ENCODE data around the gene TMEM163. TPM values are rescaled to one million over a fixed set of nuclear protein-coding genes. Genes with fewer than 3 reads are reported as not detected.

TMEM163 gene
- total and polyA plus RNA-seq, 2 experiments from 2014 or later = 1.1 TPM

GRCh38 chr2:134441153-134441863 is 277.5 kb downstream of the TMEM163 start:
- H3K79me2 ChIP-seq = no peaks in the 10 kb centered on the region
- H3K9me2 ChIP-seq (replicated peaks; ENCODE audit: insufficient read depth) = no peaks in the 10 kb centered on the region
- H3K27ac ChIP-seq = no peak overlapping the region
- no peaks in the 10 kb centered on the region for H4K20me1 ChIP-seq (ENCODE audit: insufficient read depth, poor library complexity, severe bottlenecking)
- WGBS (ENCODE audit: low lambda C conversion rate, missing lambda C conversion rate) = 97% methylated on average over 11 of the region's 11 CpGs
- H3K4me3 ChIP-seq = no peak overlapping the region
- no peaks in the 10 kb centered on the region for H3K9me3 ChIP-seq (ENCODE audit: low read depth)
- no peak for TF ChIP-seq EZH2 (IDR thresholded peaks at IDR 0.05; ENCODE audit: borderline replicate concordance)
- TF ChIP-seq CTCF (IDR thresholded peaks at IDR 0.05; ENCODE audit: poor library complexity) = no peak
- TF ChIP-seq EZH2phosphoT487 (IDR thresholded peaks at IDR 0.05; ENCODE audit: low read depth, severe bottlenecking, unreplicated experiment) = no peak
- no peaks in the 10 kb centered on the region for H3K36me3 ChIP-seq (replicated peaks; ENCODE audit: insufficient read depth, low read depth)
- peaks cover under 1% of the 10 kb centered on the region for H3K4me1 ChIP-seq (ENCODE audit: insufficient read depth)
- no peaks in the 10 kb centered on the region for H3K27me3 ChIP-seq
- H2AFZ ChIP-seq = no peak overlapping the region
- no peak overlapping the region for H3K4me2 ChIP-seq
- DNase-seq (ENCODE audit: low spot score) = no peak

- Histone ChIP-seq H3K36me3 (replicated peaks; ENCODE audit: insufficient read depth, low read depth) (no peaks in the 10 kb centered on the region), H2AFZ (no peak overlapping the region), H4K20me1 (ENCODE audit: insufficient read depth, poor library complexity, severe bottlenecking) (no peaks in the 10 kb centered on the region), H3K4me1 (ENCODE audit: insufficient read depth) (peaks cover 8% of the 10 kb centered on the region), H3K4me2 (no peak overlapping the region), H3K27me3 (no peaks in the 10 kb centered on the region), H3K9me3 (ENCODE audit: low read depth) (no peaks in the 10 kb centered on the region), H3K79me2 (no peaks in the 10 kb centered on the region), H3K4me3 (no peak overlapping the region), H3K27ac (no peak overlapping the region), H3K9me2 (replicated peaks; ENCODE audit: insufficient read depth) (no peaks in the 10 kb centered on the region)
- TF ChIP-seq EZH2 (IDR thresholded peaks at IDR 0.05; ENCODE audit: borderline replicate concordance) (no peak), EZH2phosphoT487 (IDR thresholded peaks at IDR 0.05; ENCODE audit: low read depth, severe bottlenecking, unreplicated experiment) (no peak), CTCF (IDR thresholded peaks at IDR 0.05; ENCODE audit: poor library complexity) (no peak)
- WGBS (ENCODE audit: low lambda C conversion rate, missing lambda C conversion rate) = 95% methylated on average over 16 of the region's 16 CpGs
- DNase-seq (ENCODE audit: low spot score) = no peak
Observed at GRCh38 chr2:134440336-134440909, 278.4 kb downstream of the TMEM163 start.

GRCh38 chr2:134438371-134438770 is 280.4 kb downstream of the TMEM163 start:
- Histone ChIP-seq H3K27me3 (no peaks in the 10 kb centered on the region), H4K20me1 (ENCODE audit: insufficient read depth, poor library complexity, severe bottlenecking) (no peaks in the 10 kb centered on the region), H3K27ac (no peak overlapping the region), H3K4me2 (no peak overlapping the region), H3K79me2 (no peaks in the 10 kb centered on the region), H3K4me1 (ENCODE audit: insufficient read depth) (peaks cover 15% of the 10 kb centered on the region), H3K4me3 (no peak overlapping the region), H3K9me2 (replicated peaks; ENCODE audit: insufficient read depth) (no peaks in the 10 kb centered on the region), H3K9me3 (ENCODE audit: low read depth) (no peaks in the 10 kb centered on the region), H3K36me3 (replicated peaks; ENCODE audit: insufficient read depth, low read depth) (no peaks in the 10 kb centered on the region), H2AFZ (no peak overlapping the region)
- TF ChIP-seq EZH2phosphoT487 (IDR thresholded peaks at IDR 0.05; ENCODE audit: low read depth, severe bottlenecking, unreplicated experiment) = no peak
- TF ChIP-seq CTCF (IDR thresholded peaks at IDR 0.05; ENCODE audit: poor library complexity) = no peak
- TF ChIP-seq EZH2 (IDR thresholded peaks at IDR 0.05; ENCODE audit: borderline replicate concordance) = no peak
- WGBS (ENCODE audit: low lambda C conversion rate, missing lambda C conversion rate) = 91% methylated on average over 3 of the region's 3 CpGs
- no peak for DNase-seq (ENCODE audit: low spot score)

Data from hepatocyte (in vitro differentiated cells).